GM19023 (cell line): ENCODE data around the gene TNFRSF1A.
A peak's percentile ranks its signal among the peaks of the same experiment; 100 is the strongest.

Experiments
- ATAC-seq: cut with Tn5 transposase; IDR thresholded peaks from one replicate; pipeline ENCODE4 v1.9.1; 2021; ENCODE audit warnings: mild to moderate bottlenecking, moderate library complexity; ENCODE audit not compliant: unreplicated experiment

TNFRSF1A gene

GRCh38 chr12:6324936-6325750 is 16.7 kb downstream of the TNFRSF1A start:
- no peak for ATAC-seq

- no peak for ATAC-seq
Observed at GRCh38 chr12:6323995-6324711, 17.7 kb downstream of the TNFRSF1A start.

GRCh38 chr12:6323340-6323994 is 18.4 kb downstream of the TNFRSF1A start:
- no peak for ATAC-seq

- no peak for ATAC-seq
Observed at GRCh38 chr12:6322969-6323339, 18.9 kb downstream of the TNFRSF1A start.

GRCh38 chr12:6322352-6322751 is 19.5 kb downstream of the TNFRSF1A start:
- ATAC-seq: no peak

GRCh38 chr12:6321905-6322304 is 20.0 kb downstream of the TNFRSF1A start:
- no peak for ATAC-seq

GRCh38 chr12:6319446-6319845 is 22.4 kb downstream of the TNFRSF1A start:
- ATAC-seq: no peak

- no peak for ATAC-seq
Observed at GRCh38 chr12:6318440-6318879, 23.4 kb downstream of the TNFRSF1A start.

- ATAC-seq: no peak
Observed at GRCh38 chr12:6317693-6318439, 24.0 kb downstream of the TNFRSF1A start.

- no peak for ATAC-seq
Observed at GRCh38 chr12:6316921-6317692, 24.8 kb downstream of the TNFRSF1A start.

GRCh38 chr12:6315704-6316597 is 25.9 kb downstream of the TNFRSF1A start:
- ATAC-seq: no peak

- ATAC-seq: no peak
Observed at GRCh38 chr12:6315184-6315583, 26.7 kb downstream of the TNFRSF1A start.

GRCh38 chr12:6314776-6315175 is 27.1 kb downstream of the TNFRSF1A start:
- ATAC-seq: no peak

- ATAC-seq: peak; percentile 3
Observed at GRCh38 chr12:6313326-6313940, 28.4 kb downstream of the TNFRSF1A start.

GRCh38 chr12:6312529-6313325 is 29.1 kb downstream of the TNFRSF1A start:
- ATAC-seq: peak; percentile 74

GRCh38 chr12:6311822-6312528 is 29.9 kb downstream of the TNFRSF1A start:
- no peak for ATAC-seq
